NOMO-1 treated with dmso at 0.1 percent for 144 hours (cell line): ENCODE data around the gene USP17L28.
"Not testable (repeated sequence)": the region's sequence is repeated elsewhere in the genome, so short reads cannot be mapped to it uniquely, and the experiment has no call there.

Experiments
- DNase-seq: peaks from one replicate; lab custom pipeline; 2025; ENCODE audit not compliant: unreplicated experiment; lab: John Stamatoyannopoulos, UW

Gene USP17L28

GRCh38 chr4:9348593-9348992, at the start of gene USP17L28:
TSS of gene USP17L28 (plus strand) at chr4:9348893. CDS start at chr4:9348893, 0 bp downstream.
- not testable (repeated sequence) for DNase-seq

GRCh38 chr4:9324191-9324590, 24.5 kb upstream of the USP17L28 start:
- not testable (repeated sequence) for DNase-seq

GRCh38 chr4:9324865-9325264, 23.8 kb upstream of the USP17L28 start, which contains the start of gene USP17L24:
TSS of gene USP17L24 (plus strand) at chr4:9325165. CDS start at chr4:9325165, 0 bp downstream.
- not testable (repeated sequence) for DNase-seq

GRCh38 chr4:9329611-9330010, 19.1 kb upstream of the USP17L28 start, which contains the start of gene USP17L25:
TSS of gene USP17L25 (plus strand) at chr4:9329911. CDS start at chr4:9329911, 0 bp downstream.
- not testable (repeated sequence) for DNase-seq

- not testable (repeated sequence) for DNase-seq
These were observed 14.3 kb upstream of the USP17L28 start, which contains the start of gene USP17L26 for GRCh38 chr4:9334358-9334757. TSS of gene USP17L26 (plus strand) at chr4:9334658. CDS start at chr4:9334658, 0 bp downstream.

GRCh38 chr4:9339103-9339502, 9.6 kb upstream of the USP17L28 start, which contains the start of gene USP17L5:
TSS of gene USP17L5 (plus strand) at chr4:9339403. CDS start at chr4:9339403, 0 bp downstream.
- DNase-seq: not testable (repeated sequence)

GRCh38 chr4:9343848-9344247, 4.8 kb upstream of the USP17L28 start, which contains the start of gene USP17L27:
TSS of gene USP17L27 (plus strand) at chr4:9344148. CDS start at chr4:9344148, 0 bp downstream.
- DNase-seq: not testable (repeated sequence)

- not testable (repeated sequence) for DNase-seq
These were observed 2.2 kb downstream of the USP17L28 start for GRCh38 chr4:9350866-9351265.

- DNase-seq: not testable (repeated sequence)
These were observed 4.6 kb downstream of the USP17L28 start, which contains the start of gene USP17L29 for GRCh38 chr4:9353338-9353737. TSS of gene USP17L29 (plus strand) at chr4:9353638. CDS start at chr4:9353638, 0 bp downstream.

- not testable (repeated sequence) for DNase-seq
These were observed 14.1 kb downstream of the USP17L28 start, which contains the start of gene USP17L30 for GRCh38 chr4:9362829-9363228. TSS of gene USP17L30 (plus strand) at chr4:9363129. CDS start at chr4:9363129, 0 bp downstream.

- DNase-seq: not testable (repeated sequence)
These were observed 31.2 kb downstream of the USP17L28 start for GRCh38 chr4:9379881-9380280.

- not testable (repeated sequence) for DNase-seq
These were observed 32.4 kb downstream of the USP17L28 start for GRCh38 chr4:9381012-9381534.

GRCh38 chr4:9384126-9384525, 35.4 kb downstream of the USP17L28 start:
- no peak for DNase-seq

GRCh38 chr4:9389001-9389400, 40.3 kb downstream of the USP17L28 start:
- DNase-seq: not testable (repeated sequence)
